Osteoblast (primary cell): ENCODE measurements around the gene SH3BP2. TPM values are rescaled to one million over a fixed set of nuclear protein-coding genes. Genes with fewer than 3 reads are reported as not detected.

Experiments used
- DNase-seq: peaks from one replicate; pipeline ENCODE4 v3.0.0; 2011; ENCODE audit warnings: low spot score, mixed read lengths; ENCODE audit not compliant: insufficient read length; ENCODE audit errors: missing footprints
- H2AFZ ChIP-seq: 2 replicates; pipeline ENCODE4 v1.6.0; 2011; ENCODE audit warnings: mild to moderate bottlenecking, low read length
- H3K27ac ChIP-seq: 2 replicates; pipeline ENCODE4 v1.5.1; 2011; ENCODE audit warnings: mild to moderate bottlenecking, low read depth, low read length, moderate library complexity
- H3K27me3 ChIP-seq: 2 replicates; pipeline ENCODE4 v1.6.0; 2012; ENCODE audit warnings: mild to moderate bottlenecking, control low read depth, inconsistent platforms, low read length, moderate library complexity; ENCODE audit not compliant: insufficient read depth
- H3K36me3 ChIP-seq: 2 replicates; pipeline ENCODE4 v1.5.1; 2011; ENCODE audit warnings: mild to moderate bottlenecking, low read length, control low read depth, moderate library complexity; ENCODE audit not compliant: insufficient read depth
- H3K4me1 ChIP-seq: 2 replicates; pipeline ENCODE4 v1.5.1; 2011; ENCODE audit warnings: mild to moderate bottlenecking, low read length, control low read depth, moderate library complexity; ENCODE audit not compliant: insufficient read depth
- H3K4me2 ChIP-seq: 2 replicates; pipeline ENCODE4 v1.6.0; 2011; ENCODE audit warnings: mild to moderate bottlenecking, low read length; ENCODE audit not compliant: insufficient read depth
- H3K4me3 ChIP-seq: fragments of 200-600 bp; sonication (generic); 3 replicates; pipeline ENCODE4 v1.5.1; 2012; ENCODE audit warnings: mild to moderate bottlenecking, low read length, inconsistent platforms; ENCODE audit not compliant: insufficient read depth
- H3K79me2 ChIP-seq: 2 replicates; pipeline ENCODE4 v1.6.0; 2012; ENCODE audit warnings: mild to moderate bottlenecking, low read length, control low read depth, inconsistent platforms; ENCODE audit not compliant: insufficient read depth
- H3K9me3 ChIP-seq: 2 replicates; pipeline ENCODE4 v1.5.1; 2011; ENCODE audit warnings: low read depth, low read length, control low read depth
- H4K20me1 ChIP-seq: 2 replicates; pipeline ENCODE4 v1.6.0; 2012; ENCODE audit warnings: mild to moderate bottlenecking, low read length, control low read depth; ENCODE audit not compliant: insufficient read depth
- total RNA-seq: library from RNA; depleted of rRNA; stranded (reverse); fragments of >200 nt; gene quantifications from 2 replicates; pipeline ENCODE4 v1.2.3, GENCODE V29; 2012
- TF ChIP-seq, protein P1 (sequence below): IDR thresholded peaks from 2 replicates; pipeline ENCODE4 v1.5.1; 2011; ENCODE audit warnings: mild to moderate bottlenecking, low read depth, low read length, moderate library complexity; ENCODE audit errors: extremely low read depth

Gene SH3BP2
- total RNA-seq, 1 donor = 26.4 TPM

DNA sequence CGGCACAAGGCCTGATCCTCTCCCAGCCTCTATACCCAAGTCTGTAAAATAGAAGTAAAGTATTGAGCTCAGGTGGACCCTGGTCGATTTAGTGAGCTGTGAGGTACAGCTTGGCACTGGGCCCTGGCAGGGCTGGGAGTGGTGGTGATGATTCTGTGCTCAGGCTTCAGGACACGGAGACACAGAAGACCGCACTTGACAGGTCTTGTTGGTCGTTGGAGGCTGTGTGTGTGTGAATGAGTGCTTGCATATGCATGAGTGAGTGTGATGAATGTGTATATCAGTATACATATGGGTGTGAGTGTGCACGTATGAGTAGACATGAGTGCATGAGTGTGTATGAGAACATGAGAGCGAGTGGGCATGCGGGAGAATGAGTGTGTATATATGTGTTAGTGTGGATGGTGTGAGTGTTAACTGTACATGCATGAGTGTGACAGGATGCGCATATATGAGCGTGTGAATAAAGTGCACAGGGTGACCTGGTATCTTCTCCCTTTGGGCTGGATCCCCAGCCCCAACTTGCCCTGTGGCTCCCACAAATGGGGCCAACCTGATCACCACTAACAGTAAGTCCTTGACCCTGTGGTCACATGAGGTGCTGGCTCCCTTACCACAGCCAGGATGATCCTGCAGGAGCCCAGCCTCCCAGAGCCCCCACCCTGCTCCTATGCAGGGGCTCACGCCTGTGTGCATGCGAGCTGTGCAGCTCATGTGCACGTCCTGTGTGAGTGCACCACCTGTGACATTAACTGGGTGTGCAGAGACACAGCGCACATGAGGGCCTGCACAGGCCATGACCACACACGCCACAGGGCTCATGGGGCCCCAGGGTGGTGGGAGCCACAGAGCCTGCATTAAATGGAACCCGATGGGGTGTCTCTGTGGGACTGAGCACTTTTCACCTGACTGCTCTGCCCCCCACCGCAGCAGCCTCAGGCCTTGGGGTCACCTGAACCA is 20.8 kb downstream of the SH3BP2 start:
- DNase-seq = no peak
- peak overlapping the region; percentile 70 for H3K4me2 ChIP-seq
- H2AFZ ChIP-seq = no peak overlapping the region
- H3K9me3 ChIP-seq = peaks cover 3% of the 10 kb centered on the region
- peak overlapping the region; percentile 53 for H3K4me3 ChIP-seq
- H3K27ac ChIP-seq = peak overlapping the region; percentile 24
- no peaks in the 10 kb centered on the region for H3K27me3 ChIP-seq
- peaks cover 15% of the 10 kb centered on the region for H3K4me1 ChIP-seq
- peaks cover 75% of the 10 kb centered on the region for H3K79me2 ChIP-seq
- TF ChIP-seq, protein P1, sequence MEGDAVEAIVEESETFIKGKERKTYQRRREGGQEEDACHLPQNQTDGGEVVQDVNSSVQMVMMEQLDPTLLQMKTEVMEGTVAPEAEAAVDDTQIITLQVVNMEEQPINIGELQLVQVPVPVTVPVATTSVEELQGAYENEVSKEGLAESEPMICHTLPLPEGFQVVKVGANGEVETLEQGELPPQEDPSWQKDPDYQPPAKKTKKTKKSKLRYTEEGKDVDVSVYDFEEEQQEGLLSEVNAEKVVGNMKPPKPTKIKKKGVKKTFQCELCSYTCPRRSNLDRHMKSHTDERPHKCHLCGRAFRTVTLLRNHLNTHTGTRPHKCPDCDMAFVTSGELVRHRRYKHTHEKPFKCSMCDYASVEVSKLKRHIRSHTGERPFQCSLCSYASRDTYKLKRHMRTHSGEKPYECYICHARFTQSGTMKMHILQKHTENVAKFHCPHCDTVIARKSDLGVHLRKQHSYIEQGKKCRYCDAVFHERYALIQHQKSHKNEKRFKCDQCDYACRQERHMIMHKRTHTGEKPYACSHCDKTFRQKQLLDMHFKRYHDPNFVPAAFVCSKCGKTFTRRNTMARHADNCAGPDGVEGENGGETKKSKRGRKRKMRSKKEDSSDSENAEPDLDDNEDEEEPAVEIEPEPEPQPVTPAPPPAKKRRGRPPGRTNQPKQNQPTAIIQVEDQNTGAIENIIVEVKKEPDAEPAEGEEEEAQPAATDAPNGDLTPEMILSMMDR = no peak
- H3K36me3 ChIP-seq = peaks cover 5% of the 10 kb centered on the region
- peaks cover 10% of the 10 kb centered on the region for H4K20me1 ChIP-seq

DNA sequence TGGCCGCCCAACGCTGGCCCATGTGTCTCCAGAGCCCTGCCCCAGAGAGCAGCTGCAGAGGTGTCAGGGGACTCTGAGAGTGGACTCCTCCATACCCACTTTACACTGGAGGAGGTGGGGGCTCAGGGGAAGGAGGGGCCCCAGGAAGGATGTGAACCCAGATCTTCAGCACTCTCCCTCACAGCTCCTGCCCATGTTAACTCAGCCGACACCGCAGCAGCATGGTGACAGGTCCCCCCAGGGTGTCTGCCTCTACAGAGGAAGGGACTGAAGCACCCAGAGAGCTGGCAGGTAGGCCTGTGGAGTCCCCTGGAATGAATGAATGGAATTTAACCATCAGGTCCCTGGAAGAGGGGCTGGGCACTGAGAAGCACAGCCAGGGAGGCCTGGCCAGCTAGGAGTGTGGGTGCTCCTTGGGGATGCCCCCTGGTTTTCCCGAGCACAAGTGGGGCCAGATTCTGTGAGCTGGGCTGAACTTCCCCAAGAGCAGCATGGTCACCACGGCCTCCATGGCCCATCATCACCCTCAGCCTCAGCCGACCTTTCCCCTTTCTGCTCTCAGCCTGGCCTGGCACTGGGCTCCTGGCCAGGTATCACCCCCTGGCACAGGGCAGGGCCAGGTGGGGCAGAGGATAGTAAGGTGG is 21.9 kb downstream of the SH3BP2 start:
- no peak overlapping the region for H3K27ac ChIP-seq
- no peak overlapping the region for H2AFZ ChIP-seq
- no peak overlapping the region for H3K4me2 ChIP-seq
- H3K79me2 ChIP-seq = peaks cover 80% of the 10 kb centered on the region
- peaks cover 5% of the 10 kb centered on the region for H3K36me3 ChIP-seq
- no peak overlapping the region for H3K4me3 ChIP-seq
- DNase-seq = no peak
- TF ChIP-seq, protein P1 = no peak
- peaks cover 15% of the 10 kb centered on the region for H3K4me1 ChIP-seq
- no peaks in the 10 kb centered on the region for H3K27me3 ChIP-seq
- H3K9me3 ChIP-seq = peaks cover 3% of the 10 kb centered on the region
- peaks cover 16% of the 10 kb centered on the region for H4K20me1 ChIP-seq

DNA sequence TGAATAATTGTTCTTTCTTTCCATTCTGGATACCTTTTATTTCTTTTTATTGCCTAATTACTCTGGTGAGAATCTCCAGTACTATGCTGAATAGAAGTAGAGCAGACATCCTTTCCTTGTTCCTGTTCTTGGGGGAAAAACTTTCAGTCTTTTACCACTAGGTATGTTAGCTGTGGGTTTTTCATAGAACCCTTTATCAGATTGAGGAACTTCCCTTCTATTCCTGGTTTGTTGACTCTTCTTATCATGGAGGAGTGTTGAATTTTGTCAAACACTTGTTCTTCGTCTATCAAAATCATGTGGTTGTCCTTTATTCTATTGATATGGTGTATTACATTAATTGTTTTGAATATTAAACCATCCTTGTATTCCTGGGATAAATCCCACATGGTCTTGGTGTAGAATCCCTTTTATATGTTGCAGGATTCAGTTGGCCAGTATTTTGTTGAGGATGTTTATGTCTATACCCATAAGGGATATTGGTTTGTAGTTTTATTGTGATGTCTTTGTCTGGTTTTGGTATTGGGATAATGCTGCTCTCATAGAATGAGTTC is 23.6 kb downstream of the SH3BP2 start:
- DNase-seq = no peak
- peaks cover 84% of the 10 kb centered on the region for H3K79me2 ChIP-seq
- H3K27ac ChIP-seq = no peak overlapping the region
- no peak overlapping the region for H2AFZ ChIP-seq
- no peaks in the 10 kb centered on the region for H3K27me3 ChIP-seq
- H3K36me3 ChIP-seq = peaks cover 7% of the 10 kb centered on the region
- H3K4me2 ChIP-seq = no peak overlapping the region
- peaks cover 14% of the 10 kb centered on the region for H3K4me1 ChIP-seq
- H4K20me1 ChIP-seq = peaks cover 30% of the 10 kb centered on the region
- peaks cover 3% of the 10 kb centered on the region for H3K9me3 ChIP-seq
- TF ChIP-seq, protein P1 = no peak
- H3K4me3 ChIP-seq = no peak overlapping the region

DNA sequence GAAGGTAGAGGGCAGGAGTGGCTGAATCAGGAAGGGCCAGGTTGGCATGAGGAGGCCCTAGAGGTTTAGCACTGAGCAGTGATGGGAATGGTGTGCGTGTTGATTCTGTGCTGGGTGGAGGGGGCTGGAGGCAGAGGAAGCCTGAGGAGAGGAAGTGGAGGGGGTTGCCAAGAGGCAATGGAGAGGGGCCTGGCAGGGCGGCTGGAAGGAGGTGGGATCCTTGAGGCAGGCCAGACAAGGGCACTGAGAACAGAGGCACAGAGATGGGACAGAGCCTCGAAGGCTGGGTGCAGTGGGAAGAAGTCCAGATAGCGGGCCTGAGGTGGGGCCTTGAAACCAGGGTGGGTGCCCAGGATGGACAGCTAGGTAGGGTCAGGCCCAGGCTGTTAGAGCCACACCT is 24.3 kb downstream of the SH3BP2 start:
- Histone ChIP-seq H3K4me2 (no peak overlapping the region), H3K4me3 (no peak overlapping the region)
- no peak for DNase-seq

More for the DNA sequence above, 24.3 kb downstream of the SH3BP2 start:
- Histone ChIP-seq H3K27ac (no peak overlapping the region), H2AFZ (no peak overlapping the region), H3K4me1 (peaks cover 7% of the 10 kb centered on the region), H4K20me1 (peaks cover 30% of the 10 kb centered on the region), H3K79me2 (peaks cover 78% of the 10 kb centered on the region), H3K36me3 (peaks cover 7% of the 10 kb centered on the region), H3K27me3 (no peaks in the 10 kb centered on the region), H3K9me3 (peaks cover 3% of the 10 kb centered on the region)
- TF ChIP-seq, protein P1 = no peak
